GM21619 (cell line): Measurements from ENCODE around the gene VSTM2B.

ENCODE experiments used
- ATAC-seq: cut with Tn5 transposase; IDR thresholded peaks from one replicate; pipeline ENCODE4 v1.9.1; 2021; ENCODE audit not compliant: unreplicated experiment

VSTM2B gene

DNA sequence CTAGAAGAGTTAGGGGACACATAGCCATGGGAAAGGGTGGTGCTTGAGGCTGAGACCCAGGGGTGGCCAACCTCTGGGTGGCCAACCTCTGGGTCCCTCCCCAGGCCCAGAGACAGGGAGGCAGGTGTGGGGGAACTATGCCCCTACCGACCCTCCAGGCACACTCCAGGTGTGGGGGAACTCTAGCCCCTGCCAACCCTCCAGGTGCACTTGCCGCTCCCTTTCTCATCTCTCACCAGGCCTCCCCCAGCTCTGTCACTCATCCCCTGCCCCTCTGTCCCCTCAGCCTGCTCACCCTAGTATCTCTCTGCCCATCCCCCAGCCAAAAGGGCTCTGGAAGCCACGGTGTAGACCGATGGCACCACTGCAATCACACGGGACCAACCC is 10.6 kb upstream of the VSTM2B start:
- ATAC-seq, result no peak

- no peak for ATAC-seq
These were observed 10.0 kb upstream of the VSTM2B start for GRCh38 chr19:29515706-29516357.

- no peak for ATAC-seq
These were observed 9.5 kb upstream of the VSTM2B start for GRCh38 chr19:29516358-29516725.

DNA sequence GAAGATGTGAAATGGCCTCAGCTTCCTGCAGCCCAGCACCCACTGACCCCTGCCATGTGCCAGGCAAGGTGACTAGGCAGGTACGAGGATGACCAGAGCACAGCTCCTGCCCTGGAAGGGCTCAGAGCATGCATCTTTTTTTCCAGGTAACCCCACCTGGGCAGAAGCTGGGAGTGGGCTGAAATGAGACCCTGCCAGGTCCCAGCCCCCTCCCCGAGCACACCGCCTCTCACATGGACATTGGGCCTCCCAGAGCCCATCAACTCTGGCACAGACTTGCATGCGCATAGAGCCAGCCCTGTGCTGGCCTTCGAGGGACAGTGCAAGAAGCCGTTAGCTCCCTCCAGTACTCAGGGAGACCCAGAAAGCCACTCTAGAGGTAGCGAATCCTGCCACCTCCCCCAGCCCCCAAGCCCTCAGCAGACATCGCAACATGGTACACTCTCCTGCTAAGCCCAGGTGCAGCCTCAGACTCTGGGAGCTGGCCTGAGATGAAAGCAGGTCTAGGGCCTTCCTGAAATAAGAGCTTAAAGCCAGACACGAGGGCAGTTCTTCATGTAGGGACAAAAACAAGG is 8.9 kb upstream of the VSTM2B start:
- no peak for ATAC-seq

- ATAC-seq, result no peak
These were observed 8.4 kb upstream of the VSTM2B start for GRCh38 chr19:29517412-29517811.

- no peak for ATAC-seq
These were observed 7.8 kb upstream of the VSTM2B start for GRCh38 chr19:29517946-29518345.

GRCh38 chr19:29519146-29519545 is 6.6 kb upstream of the VSTM2B start:
- ATAC-seq, result no peak

GRCh38 chr19:29519931-29520330 is 5.9 kb upstream of the VSTM2B start:
- ATAC-seq, result no peak

GRCh38 chr19:29520390-29520789 is 5.4 kb upstream of the VSTM2B start:
- ATAC-seq, result no peak

- no peak for ATAC-seq
These were observed 4.3 kb upstream of the VSTM2B start for GRCh38 chr19:29521291-29522075.

- no peak for ATAC-seq
These were observed 2.2 kb upstream of the VSTM2B start for GRCh38 chr19:29523568-29523967.

- ATAC-seq, result no peak
These were observed 1.4 kb upstream of the VSTM2B start for GRCh38 chr19:29524201-29524911.

DNA sequence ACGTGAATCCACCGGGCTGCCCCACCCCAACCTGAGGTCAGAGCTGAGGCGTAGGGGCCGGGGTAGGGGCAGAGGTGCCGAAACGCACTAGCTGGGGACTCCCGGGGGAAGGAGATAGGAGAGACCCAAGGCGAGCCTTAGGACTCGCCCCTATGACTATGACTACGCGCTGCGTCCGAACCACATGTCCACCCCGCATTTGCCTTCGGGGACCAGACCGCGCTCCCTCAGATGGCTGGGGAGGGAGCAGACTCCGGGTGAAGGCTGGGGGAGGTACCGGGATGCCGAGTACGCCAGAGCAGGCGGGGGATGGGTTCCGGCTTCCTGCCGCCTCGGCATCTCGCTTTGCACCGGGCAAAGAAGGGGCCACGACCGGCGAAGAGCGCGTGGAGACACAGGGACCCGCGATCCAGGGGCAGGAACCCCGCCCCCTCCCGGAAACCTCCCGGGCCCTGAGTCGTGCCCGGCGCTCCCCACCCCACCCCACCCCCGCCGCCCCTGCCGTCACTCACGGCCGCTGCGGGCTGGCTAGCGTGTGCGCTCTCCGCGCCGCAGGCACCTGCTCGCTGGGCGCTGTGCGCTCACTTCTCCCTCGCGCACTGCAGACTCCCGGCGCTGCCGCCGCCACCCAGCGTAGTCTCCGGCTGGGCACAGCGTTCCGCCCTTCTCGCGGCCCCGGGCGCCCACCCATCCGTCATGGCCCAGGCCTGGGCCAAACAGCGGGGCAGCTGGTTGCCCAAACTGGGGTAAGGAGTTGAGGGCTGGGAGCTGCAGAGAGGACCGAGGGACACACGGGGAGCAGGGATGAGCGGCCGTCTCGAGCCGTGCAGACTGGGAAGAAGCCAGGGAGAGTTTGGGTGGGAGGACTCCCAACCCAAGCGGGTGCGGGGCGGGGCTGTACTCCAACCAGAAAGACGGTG is 622 bp upstream of the VSTM2B start:
- ATAC-seq, result no peak

DNA sequence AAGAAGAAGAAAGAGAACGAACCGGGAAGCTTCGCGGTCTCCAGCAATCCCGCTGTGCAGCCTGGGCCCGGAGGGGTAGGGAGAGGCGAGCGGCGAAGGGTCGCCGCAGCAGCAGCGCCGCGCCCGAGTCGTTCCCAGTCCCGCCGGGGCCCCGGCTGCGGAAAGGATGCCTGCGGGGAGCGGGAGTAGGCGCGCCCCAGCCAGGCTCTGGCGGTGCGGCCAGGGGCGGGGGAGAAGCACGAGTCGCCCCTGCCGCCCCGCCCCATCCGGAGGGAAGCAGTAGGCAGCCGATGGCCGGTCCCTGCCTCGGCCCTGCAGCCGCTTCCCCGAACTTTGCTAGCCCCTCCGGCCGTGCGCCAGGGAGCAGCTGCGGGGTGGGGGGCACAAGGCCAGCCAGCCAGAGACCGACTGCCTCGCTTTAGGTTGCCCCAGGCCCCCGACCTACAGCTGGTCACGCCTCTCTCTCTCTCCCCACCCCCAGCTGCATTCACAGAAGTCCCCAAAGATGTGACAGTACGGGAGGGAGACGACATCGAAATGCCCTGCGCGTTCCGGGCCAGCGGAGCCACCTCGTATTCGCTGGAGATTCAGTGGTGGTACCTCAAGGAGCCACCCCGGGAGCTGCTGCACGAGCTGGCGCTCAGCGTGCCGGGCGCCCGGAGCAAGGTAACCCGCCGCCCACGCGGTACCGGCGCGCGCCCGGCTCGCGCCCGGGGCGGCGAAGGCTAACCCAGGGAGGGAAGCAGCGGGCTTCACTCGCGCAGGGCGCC is 1.1 kb downstream of the VSTM2B start:
- no peak for ATAC-seq

DNA sequence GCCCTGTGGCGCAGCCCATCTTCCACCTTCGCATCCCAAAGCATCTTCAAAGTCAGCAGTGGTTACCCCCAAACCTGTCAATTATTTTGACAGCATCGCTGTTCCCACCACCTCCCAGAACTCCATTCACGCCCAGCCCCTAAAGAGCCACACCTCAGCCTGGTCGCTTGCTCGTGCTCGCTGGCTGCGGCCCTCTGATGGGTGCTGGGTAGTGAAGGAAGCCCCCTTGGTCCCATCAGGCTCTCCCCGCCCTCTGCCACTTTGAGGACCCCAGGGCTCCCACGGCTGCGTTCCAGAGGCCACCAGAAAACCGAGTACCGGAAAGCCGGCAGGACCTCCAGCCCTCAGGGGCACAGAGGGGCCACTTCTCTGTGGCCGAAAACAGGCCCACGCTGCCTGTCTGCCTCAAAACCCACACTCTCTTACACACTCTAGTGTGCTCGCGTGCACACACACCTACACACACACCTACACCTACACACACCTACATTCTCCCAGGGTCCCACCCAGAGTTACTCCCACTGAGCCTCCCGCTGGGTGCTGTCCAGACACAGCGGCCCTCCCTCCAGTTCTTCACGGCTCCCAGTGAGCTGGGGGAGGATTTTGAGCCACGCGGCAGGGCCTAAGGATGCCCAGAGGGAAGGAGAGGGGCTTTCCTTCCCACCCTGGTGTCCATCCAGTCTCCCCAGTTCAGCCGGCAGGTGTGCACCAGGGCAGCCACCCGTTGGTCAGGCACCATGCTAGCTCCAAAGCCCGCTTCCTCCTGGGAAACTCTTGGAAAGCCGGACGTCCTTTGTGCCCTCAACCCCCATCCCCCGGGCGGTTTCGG is 1.9 kb downstream of the VSTM2B start:
- ATAC-seq, result no peak

DNA sequence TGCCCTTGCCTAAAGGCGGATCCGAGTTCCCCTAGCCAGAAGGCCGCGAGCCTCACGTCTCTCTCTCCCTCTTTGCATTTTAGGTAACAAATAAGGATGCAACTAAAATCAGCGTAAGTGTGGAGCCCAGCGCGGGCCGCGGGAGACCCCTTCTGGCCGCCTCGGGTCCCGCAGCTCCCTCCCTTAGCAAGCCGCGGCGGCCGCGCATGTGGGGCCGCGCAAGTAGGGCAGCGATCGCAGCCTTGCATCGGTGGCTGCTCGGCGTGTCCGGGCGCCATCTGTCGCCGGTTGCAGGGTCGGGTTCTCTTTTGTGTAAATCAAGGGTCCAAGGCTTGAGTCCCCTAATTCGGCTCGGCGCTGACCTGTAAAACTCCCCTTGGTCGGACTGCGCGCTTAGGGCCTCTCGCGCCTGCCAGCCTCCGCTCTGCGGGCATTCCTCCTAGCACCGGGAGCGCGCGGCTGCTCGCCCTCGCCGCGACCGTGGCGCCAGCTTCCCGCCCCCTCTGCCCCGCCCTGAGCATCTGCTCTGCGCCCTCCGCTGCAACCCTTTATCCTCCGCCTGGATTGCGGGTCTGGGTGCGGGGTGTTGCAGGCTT is 2.7 kb downstream of the VSTM2B start:
- ATAC-seq, result peak; percentile 72

DNA sequence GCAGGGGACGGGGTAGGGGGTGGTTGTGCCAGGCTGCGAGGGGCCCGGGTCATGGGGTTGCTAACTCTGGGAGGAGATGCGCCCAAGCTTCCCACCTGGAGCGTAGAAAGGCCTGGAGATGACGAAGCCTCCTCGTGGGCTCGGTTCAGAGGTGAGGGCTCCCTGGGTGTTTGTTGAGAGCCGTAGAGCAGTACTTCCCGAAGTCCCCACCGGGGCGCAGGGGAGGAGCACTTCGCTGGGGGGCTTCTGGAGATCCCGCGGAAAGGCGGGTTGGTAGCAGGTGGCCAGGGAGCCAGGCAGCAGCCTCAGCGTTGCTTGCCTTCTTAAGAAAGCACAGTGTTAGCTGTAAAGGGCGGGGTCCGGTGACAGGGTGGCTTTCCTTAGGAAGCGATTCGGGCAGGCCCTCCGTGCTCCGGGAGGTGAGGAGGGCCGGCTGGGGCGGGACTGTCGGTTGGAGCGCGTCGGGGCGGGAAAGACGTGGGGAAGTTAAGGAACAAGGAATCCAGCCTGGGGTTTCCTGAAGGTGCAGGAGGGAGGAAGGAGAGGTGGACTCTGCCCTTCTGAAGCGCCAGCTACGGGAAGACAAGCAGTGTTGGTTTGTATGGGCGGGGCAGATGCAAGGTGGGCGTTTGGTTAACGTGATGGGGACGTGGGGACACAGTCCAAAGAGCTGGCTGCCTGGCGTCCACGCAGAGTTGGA is 3.3 kb downstream of the VSTM2B start:
- ATAC-seq, result no peak
